Measurements from ENCODE around the gene MBOAT1.

DNA sequence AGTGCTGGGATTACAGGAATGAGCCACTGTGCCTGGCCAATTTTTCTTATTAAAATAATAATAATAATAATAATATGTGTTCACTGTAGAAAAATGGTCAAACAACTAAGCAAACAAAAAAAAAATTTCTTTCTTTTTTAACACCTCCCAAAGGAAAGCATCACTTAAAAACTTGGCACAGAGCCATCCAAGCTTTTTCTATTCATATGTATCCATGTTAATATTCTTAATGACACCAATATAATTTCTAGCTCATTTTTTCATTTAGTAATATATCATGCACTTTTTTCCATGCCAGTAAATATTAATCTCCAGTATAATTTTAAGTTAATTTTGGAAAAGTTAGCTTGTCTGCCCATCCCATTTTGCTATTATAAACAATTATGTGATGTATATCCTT is 101.8 kb downstream of the MBOAT1 start:
- TF ChIP-seq, protein P1, sequence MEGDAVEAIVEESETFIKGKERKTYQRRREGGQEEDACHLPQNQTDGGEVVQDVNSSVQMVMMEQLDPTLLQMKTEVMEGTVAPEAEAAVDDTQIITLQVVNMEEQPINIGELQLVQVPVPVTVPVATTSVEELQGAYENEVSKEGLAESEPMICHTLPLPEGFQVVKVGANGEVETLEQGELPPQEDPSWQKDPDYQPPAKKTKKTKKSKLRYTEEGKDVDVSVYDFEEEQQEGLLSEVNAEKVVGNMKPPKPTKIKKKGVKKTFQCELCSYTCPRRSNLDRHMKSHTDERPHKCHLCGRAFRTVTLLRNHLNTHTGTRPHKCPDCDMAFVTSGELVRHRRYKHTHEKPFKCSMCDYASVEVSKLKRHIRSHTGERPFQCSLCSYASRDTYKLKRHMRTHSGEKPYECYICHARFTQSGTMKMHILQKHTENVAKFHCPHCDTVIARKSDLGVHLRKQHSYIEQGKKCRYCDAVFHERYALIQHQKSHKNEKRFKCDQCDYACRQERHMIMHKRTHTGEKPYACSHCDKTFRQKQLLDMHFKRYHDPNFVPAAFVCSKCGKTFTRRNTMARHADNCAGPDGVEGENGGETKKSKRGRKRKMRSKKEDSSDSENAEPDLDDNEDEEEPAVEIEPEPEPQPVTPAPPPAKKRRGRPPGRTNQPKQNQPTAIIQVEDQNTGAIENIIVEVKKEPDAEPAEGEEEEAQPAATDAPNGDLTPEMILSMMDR (conservative IDR thresholded peaks at IDR 0.05 in 1 of 2, IDR thresholded peaks at IDR 0.05 in 1 of 2; ENCODE audit: extremely low read depth in 1 of 2, insufficient read depth in 1 of 2, low read depth in 1 of 2, low read length in 2 of 2), result no peak
- TF ChIP-seq EZH2 (IDR thresholded peaks at IDR 0.05; ENCODE audit: borderline replicate concordance, low read length), result no peak
